Skeletal muscle tissue (tissue), 4 donors: Measurements from ENCODE around the gene NDUFAF5. TPM values are rescaled to one million over a fixed set of nuclear protein-coding genes. Genes with fewer than 3 reads are reported as not detected.

ENCODE experiments used
- H3K27ac ChIP-seq: one replicate; pipeline ENCODE4 v1.7.0; 2013; ENCODE audit warnings: mild to moderate bottlenecking, low read depth, low read length, inconsistent platforms
- H3K27me3 ChIP-seq, 3 donors: one replicate each; pipeline ENCODE4 v1.7.0; 2013; ENCODE audit warnings: low read length in 3 of 3; ENCODE audit not compliant: control insufficient read depth in 3 of 3, insufficient read depth in 3 of 3
- H3K36me3 ChIP-seq, 3 donors: one replicate each; pipeline ENCODE4 v1.7.0; 2013; ENCODE audit warnings: low read length in 3 of 3; ENCODE audit not compliant: control insufficient read depth in 3 of 3, insufficient read depth in 3 of 3
- H3K4me1 ChIP-seq, 3 donors: one replicate each; pipeline ENCODE4 v1.7.0; 2013; ENCODE audit warnings: low read length in 3 of 3, mild to moderate bottlenecking in 3 of 3; ENCODE audit not compliant: control insufficient read depth in 3 of 3, insufficient read depth in 3 of 3
- H3K4me3 ChIP-seq, 3 donors: one replicate each; pipeline ENCODE4 v1.7.0; 2013; ENCODE audit warnings: low read length in 3 of 3
- H3K9ac ChIP-seq, 3 donors: one replicate each; pipeline ENCODE4 v1.7.0; 2013; ENCODE audit warnings: low read length in 3 of 3, mild to moderate bottlenecking in 3 of 3, moderate library complexity in 2 of 3, low read depth in 1 of 3
- H3K9me3 ChIP-seq, 3 donors: one replicate each; pipeline ENCODE4 v1.7.0; 2013; ENCODE audit warnings: low read length in 3 of 3; ENCODE audit not compliant: control insufficient read depth in 3 of 3
- total RNA-seq: library from RNA; depleted of rRNA; stranded (reverse); fragments of >200 nt; gene quantifications from one replicate; pipeline ENCODE4 v1.2.3, GENCODE V29; 2014
- donor health status: Osteomylitis.

Gene NDUFAF5
- total RNA-seq, 1 donor from 2014 or later: 16.7 TPM

DNA sequence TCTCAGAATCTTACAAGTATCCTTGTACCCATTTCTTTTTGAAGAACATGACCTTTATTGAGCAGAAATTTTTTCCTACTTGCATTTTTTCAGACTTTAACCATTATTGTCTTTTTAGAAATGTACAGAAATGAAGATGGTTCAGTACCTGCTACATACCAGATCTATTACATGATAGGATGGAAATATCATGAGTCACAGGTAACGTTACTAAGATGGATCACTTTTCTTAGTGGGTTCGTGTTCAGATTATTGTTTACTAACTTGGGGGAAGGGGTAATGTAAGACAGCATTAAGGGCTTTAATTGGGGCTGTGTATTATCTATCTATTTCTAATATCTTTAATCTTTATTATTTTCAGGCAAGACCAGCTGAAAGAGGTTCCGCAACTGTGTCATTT, 31.9 kb downstream of the NDUFAF5 start:
- no peaks in the 10 kb centered on the region for H3K9me3 ChIP-seq
- H3K36me3 ChIP-seq: peaks cover 31 to 59% (median 46%) of the 10 kb centered on the region in 3 donors
- no peak overlapping the region for H3K27ac ChIP-seq

DNA sequence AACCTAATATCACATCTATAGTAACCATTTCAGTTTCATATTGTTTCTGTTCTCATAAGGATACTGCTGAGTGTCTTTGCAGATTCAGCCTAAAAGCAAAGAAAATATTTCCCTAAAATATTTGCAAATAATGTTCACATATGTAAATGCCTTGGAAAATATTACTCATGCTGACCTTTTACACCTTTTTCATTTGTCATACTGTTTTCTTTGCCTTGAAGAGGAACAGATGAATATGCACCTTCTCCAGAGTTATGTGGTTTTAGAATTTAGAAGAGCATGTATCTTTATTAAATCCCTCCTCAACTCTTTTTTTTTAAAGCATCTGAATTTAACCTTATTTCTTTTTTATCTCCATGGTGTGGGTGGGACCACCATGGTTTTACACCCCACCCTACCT, 32.5 kb downstream of the NDUFAF5 start:
- no peak overlapping the region for H3K4me3 ChIP-seq
- H3K27ac ChIP-seq: no peak overlapping the region
- H3K36me3 ChIP-seq: peaks cover 25 to 53% (median 40%) of the 10 kb centered on the region in 3 donors
- no peaks in the 10 kb centered on the region for H3K4me1 ChIP-seq
- no peak overlapping the region for H3K9ac ChIP-seq
- H3K27me3 ChIP-seq: no peaks in the 10 kb centered on the region
- H3K9me3 ChIP-seq: no peaks in the 10 kb centered on the region

More for the DNA sequence above, 31.9 kb downstream of the NDUFAF5 start:
- Histone ChIP-seq H3K4me3 (no peak overlapping the region), H3K4me1 (no peaks in the 10 kb centered on the region), H3K27me3 (no peaks in the 10 kb centered on the region), H3K9ac (no peak overlapping the region)

DNA sequence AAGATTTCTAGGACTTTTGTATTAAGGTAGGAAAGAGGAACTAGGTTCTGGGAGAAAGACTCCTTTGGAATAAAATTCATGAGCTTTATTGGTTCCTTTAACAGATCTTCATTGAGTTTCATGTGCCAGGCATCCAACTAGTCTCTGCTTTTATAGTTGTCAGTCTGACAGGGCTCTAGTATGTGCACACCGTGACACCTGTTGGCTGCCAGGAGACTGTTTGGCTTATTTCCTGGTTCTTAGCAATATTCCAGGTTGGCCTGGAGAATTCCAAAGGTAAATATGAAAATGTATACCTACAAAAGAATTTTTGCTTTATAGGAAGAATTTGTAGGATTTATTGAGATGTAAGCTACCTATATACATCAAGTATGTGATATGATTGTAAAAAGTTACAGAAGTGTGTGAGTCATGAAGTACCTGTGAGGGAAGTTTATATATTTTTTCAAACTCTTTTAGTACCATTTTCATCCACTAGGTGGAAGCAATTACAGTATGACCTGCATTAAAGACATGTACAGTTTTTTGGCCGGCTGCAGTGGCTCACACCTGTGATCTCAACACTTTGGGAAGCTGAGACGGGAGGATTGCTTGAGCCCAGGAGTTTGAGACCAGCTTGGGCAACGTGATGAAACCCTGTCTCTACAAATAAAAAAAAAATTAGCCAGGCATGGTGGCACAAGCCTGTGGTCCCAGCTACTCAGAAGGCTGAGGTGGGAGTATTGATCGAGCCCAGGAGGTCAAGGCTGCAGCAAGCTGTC, 35.2 kb downstream of the NDUFAF5 start:
- no peak overlapping the region for H3K27ac ChIP-seq
- no peaks in the 10 kb centered on the region for H3K27me3 ChIP-seq
- no peak overlapping the region for H3K4me3 ChIP-seq
- peaks cover 0 to 5% (median 3%) of the 10 kb centered on the region in 3 donors for H3K4me1 ChIP-seq
- no peak overlapping the region for H3K9ac ChIP-seq
- H3K9me3 ChIP-seq: no peaks in the 10 kb centered on the region
- peaks cover 15 to 28% (median 21%) of the 10 kb centered on the region in 3 donors for H3K36me3 ChIP-seq

DNA sequence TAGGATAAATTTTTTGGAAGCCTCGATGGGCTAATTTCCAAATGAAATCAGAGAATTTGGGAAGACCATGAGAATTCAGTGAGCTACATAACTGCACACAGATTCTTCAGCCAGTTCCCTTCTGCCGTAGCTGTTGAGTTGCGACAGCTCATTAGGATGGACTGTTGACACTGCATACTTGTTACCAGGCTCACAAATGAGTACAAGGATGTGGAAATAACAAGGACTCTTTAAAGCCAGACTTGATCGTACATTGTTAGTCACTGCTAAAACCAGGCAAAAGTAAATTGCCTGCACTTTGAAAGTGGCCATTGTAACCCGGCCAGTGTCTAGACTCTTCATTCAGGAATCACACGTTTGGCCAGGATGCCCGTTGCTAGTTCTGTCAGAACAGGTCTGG, 37.0 kb downstream of the NDUFAF5 start:
- no peak overlapping the region for H3K27ac ChIP-seq
- H3K9me3 ChIP-seq: no peaks in the 10 kb centered on the region
- peaks cover 7 to 16% (median 15%) of the 10 kb centered on the region in 3 donors for H3K36me3 ChIP-seq
- H3K9ac ChIP-seq: no peak overlapping the region
- H3K4me3 ChIP-seq: no peak overlapping the region
- no peaks in the 10 kb centered on the region for H3K27me3 ChIP-seq
- peaks cover 0 to 5% (median 3%) of the 10 kb centered on the region in 3 donors for H3K4me1 ChIP-seq

DNA sequence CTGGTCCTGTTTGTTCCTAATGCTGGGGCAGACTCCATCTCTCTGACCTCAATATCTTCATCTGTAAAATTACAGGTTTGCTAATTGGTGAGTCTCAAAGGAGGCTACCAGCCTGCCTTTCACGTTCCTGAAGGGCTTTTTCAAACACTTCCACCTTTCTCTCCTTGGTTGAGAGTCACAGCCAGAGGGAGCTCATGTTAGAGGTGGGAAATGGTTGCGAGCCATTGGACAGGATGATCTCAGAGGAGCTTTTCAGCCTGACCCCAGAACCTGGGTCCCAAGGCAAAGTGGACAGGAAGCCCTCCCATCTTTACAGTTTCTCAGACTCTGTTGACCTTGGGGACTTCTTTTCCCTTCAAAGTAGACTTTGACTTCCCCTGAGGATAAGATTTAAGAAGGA, 37.6 kb downstream of the NDUFAF5 start:
- no peak overlapping the region for H3K9ac ChIP-seq
- peaks cover 0 to 5% (median 3%) of the 10 kb centered on the region in 3 donors for H3K4me1 ChIP-seq
- H3K9me3 ChIP-seq: no peaks in the 10 kb centered on the region
- H3K27me3 ChIP-seq: no peaks in the 10 kb centered on the region
- no peak overlapping the region for H3K27ac ChIP-seq
- no peak overlapping the region for H3K4me3 ChIP-seq
- peaks cover 3 to 12% (median 10%) of the 10 kb centered on the region in 3 donors for H3K36me3 ChIP-seq

DNA sequence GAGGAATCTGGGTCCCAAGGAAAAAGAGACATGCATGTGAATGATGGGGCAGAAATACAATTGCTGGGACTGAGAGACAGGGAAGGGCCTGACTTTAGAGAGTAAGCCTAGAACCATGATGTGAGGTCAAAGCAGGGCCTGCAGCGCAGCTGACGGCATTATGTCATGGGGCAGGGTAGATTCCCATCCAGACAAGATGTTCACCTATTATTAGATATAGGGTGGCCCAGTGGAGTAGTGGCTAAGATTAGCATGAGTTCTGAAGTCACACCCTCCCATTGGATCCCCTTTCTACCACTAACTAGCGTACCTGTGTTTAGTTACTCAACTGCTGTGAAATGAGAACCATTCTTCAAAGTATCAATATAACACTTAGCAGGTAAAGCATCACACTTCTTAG, 39.6 kb downstream of the NDUFAF5 start:
- Histone ChIP-seq H3K27me3 (no peaks in the 10 kb centered on the region), H3K27ac (no peak overlapping the region), H3K9me3 (no peaks in the 10 kb centered on the region), H3K36me3 (no peaks in the 10 kb centered on the region), H3K9ac (no peak overlapping the region), H3K4me1 (peaks cover 0 to 5% (median 3%) of the 10 kb centered on the region in 3 donors), H3K4me3 (no peak overlapping the region)

DNA sequence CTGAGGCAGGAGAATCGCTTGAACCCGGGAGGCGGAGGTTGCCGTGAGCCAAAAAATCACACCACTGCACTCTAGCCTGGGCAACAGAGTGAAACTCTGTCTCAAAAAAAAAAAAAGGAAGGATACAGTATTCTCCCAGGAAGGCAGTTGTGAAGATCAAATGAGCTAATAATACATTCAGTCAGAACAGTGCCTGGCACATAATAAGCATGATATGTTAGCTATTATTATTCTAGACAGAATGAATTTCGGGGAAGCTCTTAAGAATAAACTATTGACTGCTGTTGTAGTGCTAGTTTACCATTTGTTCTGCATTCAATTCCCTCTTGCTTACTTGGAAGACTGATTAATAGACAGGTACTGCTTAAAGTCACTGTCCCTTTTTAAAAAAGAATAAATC, 40.6 kb downstream of the NDUFAF5 start:
- no peaks in the 10 kb centered on the region for H3K27me3 ChIP-seq
- H3K36me3 ChIP-seq: no peaks in the 10 kb centered on the region
- H3K9ac ChIP-seq: no peak overlapping the region
- H3K4me3 ChIP-seq: no peak overlapping the region
- peaks cover 0 to 5% (median 3%) of the 10 kb centered on the region in 3 donors for H3K4me1 ChIP-seq
- no peaks in the 10 kb centered on the region for H3K9me3 ChIP-seq
- no peak overlapping the region for H3K27ac ChIP-seq

DNA sequence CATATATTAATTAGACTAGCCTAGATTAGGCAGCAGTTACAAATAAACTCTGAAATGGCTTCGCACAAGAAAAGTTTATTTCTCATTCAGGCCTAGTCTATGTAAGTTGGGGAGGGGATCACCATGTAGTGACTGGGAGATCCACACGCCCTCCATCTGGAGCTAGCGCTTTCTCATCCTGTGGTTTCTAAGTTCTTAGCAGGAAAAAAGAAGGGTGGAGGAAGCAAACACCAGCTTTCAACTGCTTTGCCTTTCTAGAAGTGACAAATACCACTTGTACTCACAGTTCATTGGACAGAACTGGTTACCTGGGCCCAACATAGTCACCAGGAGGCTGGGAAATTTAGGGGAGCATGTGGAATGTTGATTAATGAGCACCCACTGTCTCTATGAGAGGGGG, 46.6 kb downstream of the NDUFAF5 start:
- Histone ChIP-seq H3K27ac (no peak overlapping the region), H3K9ac (no peak overlapping the region), H3K4me3 (no peak overlapping the region), H3K4me1 (no peaks in the 10 kb centered on the region), H3K27me3 (no peaks in the 10 kb centered on the region), H3K9me3 (no peaks in the 10 kb centered on the region), H3K36me3 (no peaks in the 10 kb centered on the region)

DNA sequence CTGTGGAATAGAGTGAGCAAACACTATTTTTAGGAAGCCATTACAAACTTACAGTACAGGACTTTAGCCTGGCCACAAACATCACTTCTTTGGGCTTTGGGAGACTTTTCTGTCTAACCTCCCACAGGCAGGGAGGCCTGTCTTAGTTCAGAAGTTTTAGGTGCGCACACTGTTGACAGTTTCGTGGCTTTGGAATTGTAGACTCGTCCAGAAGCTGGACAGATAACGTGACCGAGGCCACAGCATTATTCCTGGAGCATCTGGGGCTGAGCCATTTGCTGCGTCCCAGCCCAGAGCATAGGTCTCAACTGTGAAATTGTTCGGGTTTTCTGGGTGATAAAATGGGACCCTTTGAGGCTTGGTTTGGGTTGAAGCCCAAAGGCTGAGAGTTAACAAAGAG, 53.8 kb downstream of the NDUFAF5 start:
- no peaks in the 10 kb centered on the region for H3K4me1 ChIP-seq
- H3K4me3 ChIP-seq: no peak overlapping the region
- no peaks in the 10 kb centered on the region for H3K9me3 ChIP-seq
- H3K27ac ChIP-seq: no peak overlapping the region
- H3K36me3 ChIP-seq: no peaks in the 10 kb centered on the region
- no peak overlapping the region for H3K9ac ChIP-seq
- H3K27me3 ChIP-seq: peaks cover 0 to 8% (median 4%) of the 10 kb centered on the region in 3 donors

DNA sequence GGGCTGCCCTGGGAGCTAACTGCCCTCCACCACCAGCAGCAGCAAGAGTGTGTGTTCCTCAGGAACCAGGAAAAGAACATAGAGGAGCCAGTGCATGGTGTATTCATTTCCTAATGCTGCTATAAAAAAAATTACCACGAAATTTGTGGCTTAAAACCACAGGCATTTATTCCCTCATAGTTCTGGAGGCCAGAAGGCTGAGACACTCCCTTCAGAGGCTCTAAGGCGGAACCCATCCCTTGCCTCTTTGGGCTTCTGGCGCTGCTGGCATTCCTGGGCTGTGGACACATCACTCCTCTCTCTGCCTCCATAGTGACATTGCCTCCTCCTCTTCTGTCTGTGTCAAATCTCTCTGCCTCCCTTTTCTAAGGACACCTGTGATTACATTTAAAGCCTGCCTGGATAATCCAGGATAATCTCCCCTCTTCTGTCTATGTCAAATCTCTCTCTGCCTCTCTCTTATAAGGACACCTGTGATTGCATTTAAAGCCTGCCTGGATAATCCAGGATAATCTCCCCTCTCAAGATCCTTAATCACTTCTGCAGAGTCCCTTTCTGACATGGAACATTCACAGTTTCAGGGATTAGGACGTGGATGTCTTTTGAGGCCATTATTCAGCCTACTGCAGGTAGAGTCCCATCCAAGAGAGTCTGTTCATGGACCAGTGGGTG, 54.7 kb downstream of the NDUFAF5 start:
- Histone ChIP-seq H3K36me3 (no peaks in the 10 kb centered on the region), H3K27ac (no peak overlapping the region), H3K4me1 (no peaks in the 10 kb centered on the region), H3K9me3 (no peaks in the 10 kb centered on the region), H3K9ac (no peak overlapping the region), H3K27me3 (peaks cover 0 to 8% (median 4%) of the 10 kb centered on the region in 3 donors), H3K4me3 (no peak overlapping the region)
